Posterior cingulate gyrus (tissue), 11 donors: ENCODE measurements around the gene ARMH1.

ENCODE experiments used
- DNase-seq, 10 donors: peaks; one replicate each; pipeline versions ENCODE4 v3.0.0 to v3.0.0-alpha.2; 2020 to 2021; ENCODE audit warnings: mixed read lengths in 3 of 10
- intact Hi-C: fragments of 100-400 bp; cut with DNase I; formaldehyde crosslinking; loops from one replicate; pipeline ENCODE4 v1.15.1; 2023

The ARMH1 gene

DNA sequence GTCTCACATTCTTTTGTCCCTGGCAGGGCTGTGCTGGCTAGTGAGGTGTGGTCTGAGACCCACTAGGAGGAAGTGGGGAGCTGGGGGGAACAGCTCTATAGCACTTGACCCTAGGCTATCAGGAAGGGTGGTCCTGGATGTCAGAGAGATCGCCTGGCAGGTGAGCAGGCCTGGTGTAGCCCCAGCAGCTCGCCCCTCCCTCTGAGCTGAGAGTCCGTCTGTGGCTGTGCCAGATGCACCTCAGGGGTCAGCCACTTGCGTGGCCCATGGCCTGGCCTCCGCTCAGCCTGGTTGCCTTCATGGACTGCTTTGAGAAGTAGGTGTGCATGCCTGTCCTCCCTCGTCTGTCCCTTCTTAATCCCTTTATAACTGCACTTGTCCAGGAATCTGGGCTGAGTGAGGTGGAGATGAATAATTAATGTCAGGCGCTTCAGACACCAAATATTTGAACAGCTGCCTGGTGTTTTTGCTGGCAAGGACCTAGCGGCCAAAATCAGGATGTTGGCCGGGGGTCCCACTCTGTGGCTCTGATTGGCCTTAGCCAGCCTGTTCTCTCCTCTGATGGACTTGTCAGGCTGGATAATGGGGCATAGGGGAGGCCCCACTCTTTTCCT lies 30.7 kb upstream of the ARMH1 start:
- intact Hi-C loops, result loop anchor here (10.0 kb wide), 1 partner anchor 239 kb away; the partner anchor contains the start of gene RNF220

DNA sequence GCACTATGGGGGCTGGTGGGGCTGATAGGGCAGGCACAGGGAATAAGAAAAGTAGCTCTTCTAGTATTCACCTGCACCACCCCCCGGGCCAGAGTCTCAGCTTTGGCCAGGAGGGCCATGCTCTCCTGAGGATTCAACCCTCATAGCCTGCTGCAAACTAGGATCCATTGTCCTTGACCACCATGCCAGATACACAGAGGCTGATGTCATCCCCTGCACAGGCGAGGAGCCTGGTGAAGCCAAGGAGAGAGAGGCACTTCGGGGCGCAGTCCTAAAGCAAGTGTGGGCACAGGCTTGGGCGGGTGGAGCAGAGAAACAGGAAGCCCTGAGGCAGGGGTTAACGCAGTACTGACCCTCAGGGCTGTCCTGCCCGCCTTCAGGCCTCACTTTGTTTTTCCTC lies 29.7 kb upstream of the ARMH1 start:
- peak in 1 of 10 donors; percentile 33 for DNase-seq
- intact Hi-C loops, result loop anchor here (10.0 kb wide), 1 partner anchor 240 kb away; the partner anchor contains the start of gene RNF220

More for the DNA sequence above, 30.7 kb upstream of the ARMH1 start:
- peak in 1 of 10 donors; percentile 72 for DNase-seq

DNA sequence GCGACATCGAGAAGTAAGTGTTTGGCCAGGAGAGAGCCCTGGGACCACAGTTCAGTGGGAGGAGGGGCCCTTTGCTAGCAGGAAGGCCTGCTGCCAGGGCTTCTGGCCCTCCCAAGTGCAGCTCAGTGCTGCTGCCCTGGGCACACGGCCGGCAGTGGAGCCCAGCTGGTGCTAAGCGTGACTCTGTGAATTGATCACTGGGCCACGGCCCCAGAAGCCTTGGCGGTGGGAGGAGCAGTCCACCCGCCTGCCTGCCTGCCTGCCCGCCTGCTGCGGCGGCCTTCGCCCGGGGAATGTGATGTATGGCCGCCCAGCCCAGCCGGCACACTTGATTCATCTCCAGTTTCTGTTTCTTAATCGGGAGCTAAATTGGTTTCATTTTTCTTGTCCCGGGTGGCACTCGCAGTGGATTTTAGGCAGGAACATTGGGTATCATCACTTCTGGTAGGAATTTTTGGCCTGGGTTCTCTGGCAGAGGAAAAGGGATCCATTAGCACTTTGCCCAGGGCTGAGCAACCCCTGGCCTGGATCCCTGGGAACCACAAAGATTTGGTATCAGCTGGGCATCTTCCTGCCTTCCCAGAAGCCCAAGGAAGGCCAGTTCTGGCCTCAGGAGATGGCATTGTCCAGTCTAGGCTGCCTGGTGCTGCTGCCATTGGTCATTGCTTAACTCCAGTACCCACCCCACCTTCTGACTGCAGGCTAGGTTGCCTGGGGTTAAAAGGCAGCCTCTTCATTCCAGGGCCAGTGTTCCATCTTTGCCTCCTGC lies 28.9 kb upstream of the ARMH1 start:
- peak; percentile 79 to 99 (median 89) for DNase-seq
- intact Hi-C loops, result loop anchor here (10.0 kb wide), 1 partner anchor 241 kb away; the partner anchor contains the start of gene RNF220

DNA sequence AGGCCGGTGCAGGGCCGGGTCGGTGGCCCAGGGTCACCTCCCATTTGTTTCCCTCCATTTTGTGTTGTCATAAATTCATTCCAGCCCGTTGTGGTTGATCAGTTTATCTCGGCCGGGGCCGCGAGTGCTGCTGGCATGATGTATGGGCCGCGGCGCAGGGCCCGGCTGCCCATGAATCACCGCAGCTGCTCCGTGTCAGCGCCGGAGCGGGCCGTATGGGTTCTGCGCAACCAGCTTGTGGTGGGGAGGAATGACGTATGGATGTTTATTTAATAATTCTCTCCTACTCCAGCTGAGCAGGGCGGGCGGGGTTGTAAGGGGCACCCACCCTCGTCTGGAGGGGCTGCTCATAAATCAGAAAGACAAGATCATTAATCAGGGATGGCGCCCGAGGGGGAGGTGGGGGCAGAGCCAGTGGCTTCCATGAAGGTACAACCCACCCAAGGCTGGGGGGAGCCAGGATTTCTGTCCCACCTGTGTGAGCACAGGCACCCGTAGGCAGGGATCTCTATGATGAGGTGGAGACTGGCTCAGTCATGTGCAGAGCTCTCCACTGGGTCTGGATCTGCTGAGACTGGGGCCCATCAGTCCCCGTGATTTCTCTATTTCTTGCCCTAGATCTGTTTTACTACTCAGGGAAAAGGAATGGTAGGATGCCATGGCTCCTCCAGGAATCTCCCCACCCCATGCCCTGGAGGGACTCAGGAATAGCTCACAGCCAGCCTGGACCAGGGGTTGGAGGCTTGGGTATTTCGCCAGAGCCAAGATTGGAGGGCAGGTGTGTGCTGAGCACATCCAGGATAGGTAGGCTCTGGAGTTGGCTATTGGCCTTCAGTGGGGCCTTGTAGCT lies 28.0 kb upstream of the ARMH1 start:
- intact Hi-C loops, result loop anchor here (10.0 kb wide), 1 partner anchor 242 kb away; the partner anchor contains the start of gene RNF220
- DNase-seq, result peak in 2 of 10 donors; percentile 6 to 43

DNA sequence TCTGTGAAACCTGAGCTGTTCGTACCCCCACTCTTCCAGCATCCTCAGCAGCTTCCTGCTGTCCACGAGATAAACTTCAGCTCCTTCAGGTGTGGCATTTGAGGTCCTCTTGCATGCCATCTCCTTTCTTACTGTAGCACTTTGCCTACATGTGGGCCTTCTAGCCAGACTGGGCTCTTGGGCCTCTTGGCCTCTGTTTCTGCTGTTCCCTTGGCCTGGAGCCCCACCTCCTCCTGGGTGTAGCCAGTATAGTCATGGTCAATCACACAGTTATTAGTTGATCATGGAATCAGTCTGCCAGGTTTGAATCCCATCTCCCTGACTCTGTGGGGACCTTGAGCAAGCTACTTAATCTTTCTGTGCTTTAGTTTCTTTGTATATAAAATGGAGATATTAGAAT lies 26.6 kb upstream of the ARMH1 start:
- intact Hi-C loops, result loop anchor here (10.0 kb wide), 1 partner anchor 243 kb away; the partner anchor contains the start of gene RNF220
- DNase-seq, result peak in 2 of 10 donors; percentile 19 to 52

DNA sequence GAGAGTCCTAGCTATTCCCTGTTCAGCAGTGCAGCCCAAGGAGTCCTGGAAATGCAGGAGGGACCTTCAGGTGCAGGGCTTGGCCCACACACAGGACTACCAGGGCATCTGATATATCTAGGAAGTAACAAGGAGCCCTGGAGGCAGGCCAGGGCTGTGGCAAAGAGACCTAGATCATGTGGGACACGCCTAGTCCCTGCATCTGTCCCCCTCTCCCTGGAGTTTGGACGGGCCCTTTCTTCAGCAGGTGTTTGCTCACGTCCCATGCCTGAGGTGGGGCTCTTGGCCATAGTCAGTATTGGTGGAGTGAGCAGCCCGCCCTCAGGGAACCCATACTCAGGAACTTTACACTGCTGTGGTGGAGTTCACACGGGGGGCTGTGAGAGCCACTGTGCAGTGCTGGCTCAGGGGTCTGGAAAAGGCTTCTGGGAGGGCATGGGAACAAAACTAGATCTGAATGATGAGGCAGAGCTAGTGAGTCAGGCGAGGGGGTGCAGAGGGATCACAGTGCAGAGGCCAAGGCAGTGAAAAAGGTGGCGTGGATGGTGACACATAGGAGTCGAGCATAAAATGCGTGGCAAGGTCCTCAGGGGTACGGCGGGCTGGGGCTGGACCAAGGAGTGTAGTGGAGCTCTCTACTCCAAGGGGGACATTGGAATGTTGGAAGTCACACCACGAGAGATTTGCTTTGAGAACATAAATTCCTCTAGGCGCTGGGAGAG lies 25.8 kb upstream of the ARMH1 start:
- peak in 2 of 10 donors; percentile 40 to 69 for DNase-seq
- intact Hi-C loops, result loop anchor here (10.0 kb wide), 1 partner anchor 244 kb away; the partner anchor contains the start of gene RNF220

DNA sequence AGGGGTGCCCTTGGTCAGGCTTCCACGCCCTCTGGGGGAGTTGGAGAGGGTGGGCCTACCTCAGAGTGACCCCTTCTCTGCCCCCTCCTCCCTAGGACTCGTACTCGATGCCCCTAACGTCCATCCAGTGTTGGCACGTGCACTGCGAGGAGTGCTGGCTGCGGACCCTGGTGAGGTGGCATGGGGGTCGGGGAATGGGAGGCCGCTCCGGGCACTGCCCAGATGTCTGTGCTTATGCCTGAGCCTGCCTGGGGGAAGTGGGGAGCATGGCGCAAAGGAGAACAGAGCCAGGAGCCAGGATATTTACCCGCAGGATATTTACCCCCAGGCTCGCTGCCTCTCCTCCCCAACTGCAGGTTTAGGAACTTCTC lies 24.7 kb upstream of the ARMH1 start:
- DNase-seq, result peak in 2 of 10 donors; percentile 58 to 80
- intact Hi-C loops, result loop anchor here (5.0 to 10.0 kb wide), 5 partner anchors 42 to 432 kb away; partner anchors contain the start of gene RNF220

DNA sequence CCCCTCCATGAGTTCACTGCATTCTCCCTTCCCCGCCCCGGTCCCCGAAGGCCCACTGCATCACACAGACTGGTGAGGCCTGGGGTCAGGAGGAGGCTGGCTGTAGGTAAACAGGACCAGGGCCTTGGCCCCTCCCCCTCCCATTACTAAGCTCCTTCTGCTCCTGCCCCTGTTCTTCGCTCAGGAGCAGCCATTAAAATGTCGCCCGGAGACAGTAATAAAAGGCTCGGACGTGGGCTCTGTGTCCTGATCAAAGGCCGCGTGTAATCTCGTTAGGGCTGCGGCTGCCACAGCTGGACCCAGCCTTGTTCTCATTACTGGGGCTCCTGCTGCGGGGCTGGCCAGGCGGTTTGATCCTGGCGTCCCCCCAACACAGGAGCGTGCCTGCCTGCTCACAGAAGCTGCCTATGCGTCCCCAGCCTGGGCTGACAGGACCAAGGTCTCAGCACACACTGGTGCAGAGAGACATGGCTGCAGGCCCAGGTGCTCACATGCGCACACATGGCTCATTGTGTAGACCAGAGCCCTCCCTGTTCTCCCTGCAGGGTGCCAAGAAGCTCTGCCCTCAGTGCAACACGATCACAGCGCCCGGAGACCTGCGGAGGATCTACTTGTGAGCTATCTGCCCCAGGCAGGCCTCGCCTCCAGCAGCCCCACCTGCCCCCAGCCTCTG lies 24.2 kb upstream of the ARMH1 start:
- DNase-seq, result peak in 6 of 10 donors; percentile 38 to 91 (median 67)
- intact Hi-C loops, result loop anchor here (5.0 to 10.0 kb wide), 4 partner anchors 43 to 433 kb away; no protein-coding TSS in a partner anchor

DNA sequence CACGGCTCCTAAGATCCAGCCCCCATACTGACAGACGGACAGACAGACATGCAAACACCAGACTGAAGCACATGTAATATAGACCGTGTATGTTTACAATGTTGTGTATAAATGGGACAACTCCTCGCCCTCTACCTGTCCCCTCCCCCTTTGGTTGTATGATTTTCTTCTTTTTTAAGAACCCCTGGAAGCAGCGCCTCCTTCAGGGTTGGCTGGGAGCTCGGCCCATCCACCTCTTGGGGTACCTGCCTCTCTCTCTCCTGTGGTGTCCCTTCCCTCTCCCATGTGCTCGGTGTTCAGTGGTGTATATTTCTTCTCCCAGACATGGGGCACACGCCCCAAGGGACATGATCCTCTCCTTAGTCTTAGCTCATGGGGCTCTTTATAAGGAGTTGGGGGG lies 23.4 kb upstream of the ARMH1 start:
- intact Hi-C loops, result loop anchor here (5.0 to 10.0 kb wide), 4 partner anchors 44 to 434 kb away; no protein-coding TSS in a partner anchor
- DNase-seq, result peak in 1 of 10 donors; percentile 16

DNA sequence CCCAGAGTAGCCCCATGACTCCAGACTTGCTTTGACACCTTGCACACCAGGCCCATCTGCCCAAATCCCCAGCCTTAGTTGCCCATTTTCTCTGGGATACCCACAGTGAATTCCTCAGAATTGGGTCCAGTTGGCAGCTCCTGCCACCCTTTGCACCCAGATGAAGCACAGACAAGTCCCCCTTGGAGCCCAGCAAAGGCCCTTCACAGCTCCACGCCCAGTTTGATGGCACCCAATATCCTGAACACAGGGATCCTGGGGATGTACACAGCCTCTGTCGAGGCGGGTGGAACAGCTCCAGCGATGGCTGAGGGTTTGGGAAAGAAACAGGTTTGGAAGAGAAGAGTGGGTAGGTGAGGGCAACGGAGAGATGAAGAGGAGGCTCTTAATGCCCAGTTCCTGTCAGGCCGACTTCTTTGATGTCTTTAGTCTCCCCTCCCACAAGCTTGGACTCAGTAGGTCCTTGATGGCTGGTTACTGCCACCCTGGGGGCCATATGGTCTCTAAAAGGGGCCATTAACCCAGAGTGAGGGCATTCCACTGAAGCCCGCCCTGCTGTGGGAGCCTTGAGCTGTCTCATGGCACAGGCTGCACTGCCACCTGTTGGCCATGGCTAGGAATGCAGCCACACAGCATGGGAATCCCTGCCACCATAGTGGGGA lies 21.9 kb upstream of the ARMH1 start:
- peak; percentile 81 to 98 (median 91) for DNase-seq
- intact Hi-C loops, result loop anchor here (5.0 to 10.0 kb wide), 4 partner anchors 45 to 435 kb away; no protein-coding TSS in a partner anchor

DNA sequence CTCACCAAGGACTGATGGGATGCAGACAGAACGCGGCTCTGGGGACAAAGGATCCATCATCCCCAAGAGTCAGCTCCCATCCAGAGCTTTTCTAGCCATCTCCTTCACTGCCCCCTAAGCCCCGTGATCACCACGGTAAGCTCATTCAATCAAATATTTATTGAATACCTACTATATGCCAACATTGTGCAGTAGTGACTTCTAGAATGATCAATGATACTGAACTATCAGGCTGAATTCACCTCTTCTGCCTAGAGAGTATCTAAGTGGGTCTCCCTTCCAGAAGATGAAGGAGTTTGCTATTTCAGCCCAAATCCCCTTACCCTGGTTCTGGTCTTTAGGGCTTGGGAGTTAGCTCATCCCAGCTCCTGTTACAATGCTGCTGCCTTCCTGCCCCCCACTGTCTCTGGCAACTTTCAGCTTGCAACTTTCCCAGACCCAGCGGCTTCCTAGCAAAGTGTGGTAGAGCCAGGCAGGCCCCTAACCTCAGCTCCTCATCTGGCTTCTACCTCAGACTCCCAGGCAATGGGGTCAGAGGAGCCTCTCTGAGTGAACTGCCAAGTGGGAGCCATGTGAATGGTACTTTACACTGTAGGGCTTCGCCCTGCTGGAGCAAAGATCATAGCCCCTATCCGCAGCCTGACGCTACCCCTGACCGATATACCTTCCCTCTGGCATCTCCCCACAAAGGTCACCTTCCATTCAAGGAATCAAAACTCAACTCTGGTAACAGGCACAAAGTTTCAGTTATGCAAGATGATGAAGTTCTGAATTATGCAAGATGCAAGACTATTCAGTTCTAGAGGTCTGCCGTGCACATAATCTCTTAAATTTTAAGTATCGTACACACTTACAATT lies 21.2 kb upstream of the ARMH1 start:
- DNase-seq, result peak in 2 of 10 donors; percentile 33 to 63
- intact Hi-C loops, result loop anchor here (5.0 to 10.0 kb wide), 4 partner anchors 46 to 436 kb away; no protein-coding TSS in a partner anchor

DNA sequence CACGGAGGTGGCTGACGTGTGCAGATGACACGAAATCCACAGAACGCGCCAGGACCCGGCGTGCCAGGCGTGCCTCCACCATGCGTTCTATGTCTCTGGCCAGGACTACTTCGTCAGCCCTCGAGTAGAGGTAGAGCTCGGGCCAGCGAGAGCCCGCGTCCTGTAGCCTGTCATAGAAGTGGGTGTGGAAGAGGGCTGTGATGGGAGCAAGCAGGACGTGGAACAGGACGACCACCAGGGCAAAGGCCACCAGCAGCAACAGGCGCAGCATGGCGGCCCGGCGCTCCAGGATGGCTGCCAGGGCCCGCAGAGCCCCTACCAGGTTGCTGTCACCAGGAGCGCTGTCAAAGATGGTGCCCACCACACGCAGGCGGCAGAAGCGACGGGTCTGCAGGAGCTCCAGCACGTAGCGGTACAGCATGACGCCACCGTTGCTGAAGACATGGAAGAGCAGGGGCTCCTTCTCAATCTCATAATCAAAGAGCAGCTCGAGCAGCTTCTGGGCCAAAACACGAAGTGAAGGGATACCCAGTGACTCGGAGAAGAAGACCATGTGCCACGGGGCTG lies 19.8 kb upstream of the ARMH1 start:
- DNase-seq, result peak in 2 of 10 donors; percentile 75 to 79
- intact Hi-C loops, result loop anchor here (5.0 to 10.0 kb wide), 4 partner anchors 47 to 437 kb away; no protein-coding TSS in a partner anchor

DNA sequence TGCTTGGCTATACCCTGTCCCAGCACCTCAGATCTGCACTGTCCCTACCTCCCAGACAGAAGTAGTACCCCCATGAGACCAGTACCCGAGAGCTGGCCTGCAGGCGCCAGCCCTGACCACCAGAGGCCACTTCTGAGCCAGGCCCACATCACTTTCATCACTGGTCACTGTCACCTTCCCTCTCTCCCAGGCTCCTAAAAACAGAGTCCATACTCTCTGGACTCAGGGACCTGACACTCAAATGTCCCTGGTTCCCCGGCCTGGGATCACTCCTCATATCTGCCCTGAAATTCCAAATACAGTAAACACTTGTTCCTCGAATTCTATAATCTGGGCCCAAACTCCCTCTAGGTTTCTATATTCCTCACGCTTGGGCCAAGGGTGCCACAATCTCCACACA lies 18.9 kb upstream of the ARMH1 start:
- DNase-seq, result peak in 3 of 10 donors; percentile 37 to 91 (median 80)
- intact Hi-C loops, result loop anchor here (10.0 kb wide), 1 partner anchor 161 kb away; no protein-coding TSS in a partner anchor

DNA sequence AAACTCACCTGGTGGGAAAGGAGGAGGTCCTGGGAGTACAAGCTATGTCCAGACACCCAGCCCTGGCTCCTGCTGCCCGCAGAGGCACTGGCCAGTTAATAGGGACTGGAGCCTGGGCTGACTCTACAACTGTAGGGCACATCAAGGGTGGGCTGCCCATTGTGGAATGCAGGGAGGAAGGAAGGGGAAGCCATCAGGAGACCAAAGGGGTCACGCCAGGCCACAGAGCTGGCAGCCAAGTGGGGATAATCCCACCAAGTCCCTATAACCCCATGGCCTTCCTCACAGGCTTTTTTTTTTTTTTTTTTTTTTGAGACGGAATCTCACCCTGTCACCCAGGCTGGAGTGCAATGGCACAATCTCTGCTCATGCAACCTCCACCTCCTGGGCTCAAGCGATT lies 14.9 kb upstream of the ARMH1 start:
- DNase-seq, result peak in 2 of 10 donors; percentile 55 to 67
- intact Hi-C loops, result loop anchor here (10.0 kb wide), 1 partner anchor 165 kb away; no protein-coding TSS in a partner anchor

DNA sequence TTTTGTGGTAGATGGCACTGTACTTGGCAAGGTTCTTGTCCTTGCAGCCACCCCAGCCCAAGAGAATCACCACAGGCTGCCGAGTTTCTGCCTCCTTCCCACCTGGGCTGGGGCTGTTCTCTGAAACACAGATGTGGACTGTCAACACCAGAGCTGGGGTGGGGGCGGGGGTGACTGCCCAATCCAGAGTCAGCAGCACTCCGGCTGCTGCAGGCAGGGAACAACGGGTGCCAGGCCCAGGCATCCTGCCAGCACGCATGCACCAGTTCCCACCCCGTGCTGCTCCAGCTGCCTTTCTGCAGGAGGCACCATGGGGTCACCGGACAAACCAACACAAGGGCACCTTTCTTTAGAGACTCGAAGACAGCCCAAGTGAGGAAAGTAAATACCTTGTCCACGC lies 14.3 kb upstream of the ARMH1 start:
- DNase-seq, result peak; percentile 73 to 98 (median 87)
- intact Hi-C loops, result no loop called here

DNA sequence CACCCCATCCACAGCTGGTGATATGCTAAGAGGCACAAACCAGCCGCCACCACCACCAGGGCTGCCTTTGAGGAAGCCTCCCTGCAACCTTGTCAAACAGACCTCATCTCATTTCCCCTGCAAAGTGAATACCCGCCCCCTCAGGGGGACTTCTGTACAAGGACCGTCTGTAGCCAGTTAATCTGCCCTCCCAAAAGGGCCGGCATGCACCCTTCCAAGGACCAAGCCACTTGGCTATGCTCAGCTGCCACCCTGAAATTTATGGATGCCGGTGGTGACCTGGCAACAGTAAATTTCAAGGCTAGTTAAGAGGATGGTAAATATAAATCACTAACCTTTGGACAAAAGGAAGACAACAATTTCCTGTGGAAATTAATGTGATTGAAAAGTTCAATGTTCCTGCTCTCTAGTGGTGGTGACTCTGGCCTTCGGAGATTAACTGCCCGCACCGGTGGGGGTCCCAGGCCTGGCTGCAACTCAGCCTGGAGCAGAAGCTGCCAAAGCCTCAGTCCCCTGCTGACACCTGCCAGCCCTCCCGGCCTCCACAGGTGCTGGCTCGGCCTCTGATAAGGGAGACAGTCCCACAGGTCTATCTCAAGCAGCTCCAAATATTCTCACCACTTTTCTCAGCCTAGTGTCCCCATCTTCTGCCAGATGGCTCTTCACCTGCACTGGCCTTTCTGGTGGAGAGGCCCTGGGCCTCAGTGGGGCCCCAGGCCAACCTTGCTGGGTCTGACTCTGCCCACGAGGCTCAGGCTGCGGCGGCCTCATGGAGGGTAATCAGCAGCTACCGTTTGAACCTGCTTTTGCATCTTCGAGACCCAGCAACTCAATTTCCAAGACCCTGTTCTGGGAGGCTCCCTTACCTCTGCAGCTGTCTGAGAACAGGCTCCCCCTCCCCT lies 12.5 kb upstream of the ARMH1 start:
- intact Hi-C loops, result no loop called here
- DNase-seq, result peak in 3 of 10 donors; percentile 15 to 77 (median 75)
